GM18858 (cell line): ENCODE data around the gene FBXO41.

Experiments used
- ATAC-seq: cut with Tn5 transposase; IDR thresholded peaks from one replicate; pipeline ENCODE4 v1.9.1; 2021; ENCODE audit not compliant: unreplicated experiment

The FBXO41 gene

GRCh38 chr2:73290049-73290839, 6.0 kb upstream of the FBXO41 start:
- ATAC-seq = no peak

- no peak for ATAC-seq
Observed at GRCh38 chr2:73289304-73289703, 5.0 kb upstream of the FBXO41 start.

GRCh38 chr2:73286134-73286655, 1.9 kb upstream of the FBXO41 start:
- no peak for ATAC-seq

GRCh38 chr2:73285159-73285739, 971 bp upstream of the FBXO41 start:
- ATAC-seq = peak; percentile 67

GRCh38 chr2:73283545-73284295, 558 bp downstream of the FBXO41 start:
- ATAC-seq = peak; percentile 4

GRCh38 chr2:73282924-73283544, 1.2 kb downstream of the FBXO41 start:
- ATAC-seq = no peak

- no peak for ATAC-seq
Observed at GRCh38 chr2:73281244-73281643, 3.0 kb downstream of the FBXO41 start.

GRCh38 chr2:73279852-73280251, 4.4 kb downstream of the FBXO41 start:
- no peak for ATAC-seq

- no peak for ATAC-seq
Observed at GRCh38 chr2:73272270-73272669, 12.0 kb downstream of the FBXO41 start.

GRCh38 chr2:73269686-73270465, 14.4 kb downstream of the FBXO41 start:
- ATAC-seq = no peak

- no peak for ATAC-seq
Observed at GRCh38 chr2:73268830-73269685, 15.2 kb downstream of the FBXO41 start.

GRCh38 chr2:73268366-73268829, 15.9 kb downstream of the FBXO41 start:
- ATAC-seq = no peak

GRCh38 chr2:73267008-73267407, 17.3 kb downstream of the FBXO41 start:
- no peak for ATAC-seq

- no peak for ATAC-seq
Observed at GRCh38 chr2:73266061-73266901, 18.0 kb downstream of the FBXO41 start.

GRCh38 chr2:73265298-73266060, 18.8 kb downstream of the FBXO41 start:
- no peak for ATAC-seq

- ATAC-seq = no peak
Observed at GRCh38 chr2:73264783-73265182, 19.5 kb downstream of the FBXO41 start.

GRCh38 chr2:73264332-73264606, 20.0 kb downstream of the FBXO41 start:
- no peak for ATAC-seq
